Body of pancreas (tissue), 4 donors: ENCODE data around the gene ESF1. TPM values are rescaled to one million over a fixed set of nuclear protein-coding genes. Genes with fewer than 3 reads are reported as not detected.

Experiments
- ATAC-seq: fragments of 150-250 bp; one replicate; pipeline ENCODE4 v1.9.1; 2016
- DNase-seq, 4 donors: peaks; one replicate each; pipeline ENCODE4 v3.0.0-alpha.2; 2019
- H3K27ac ChIP-seq, 4 donors: fragments of 200-600 bp; sonication (generic); 1 replicate in 3 of 4; 2 replicates in 1 of 4; pipeline versions ENCODE4 v1.5.1 to v1.6.1; 2016 to 2019; ENCODE audit warnings: mild to moderate bottlenecking in 1 of 4, mixed read lengths in 1 of 4, moderate library complexity in 1 of 4
- H3K27me3 ChIP-seq, 2 donors: fragments of 200-600 bp; sonication (generic); one replicate each; pipeline ENCODE4 v1.6.0; 2016; ENCODE audit warnings: mild to moderate bottlenecking in 1 of 2
- H3K36me3 ChIP-seq, 2 donors: fragments of 200-600 bp; sonication (generic); replicated peaks in 1 of 2; 2 replicates each; pipeline ENCODE4 v1.5.1; 2016; ENCODE audit warnings: low read depth in 2 of 2; ENCODE audit not compliant: insufficient read depth in 1 of 2
- H3K4me1 ChIP-seq: fragments of 200-600 bp; sonication (generic); one replicate; pipeline ENCODE4 v1.6.0; 2016
- H3K4me3 ChIP-seq, 2 donors: fragments of 200-600 bp; sonication (generic); 1 replicate in 1 of 2; 2 replicates in 1 of 2; pipeline ENCODE4 v1.5.1; 2016 to 2019
- H3K9me3 ChIP-seq, 3 donors: fragments of 200-600 bp; sonication (generic); 1 replicate in 2 of 3; 2 replicates in 1 of 3; pipeline ENCODE4 v1.5.1; 2016
- CTCF ChIP-seq, 7 experiments: fragments of 450-650 bp in 4 of 7; fragments of 200-600 bp in 3 of 7; sonication (generic) in 3 of 7; IDR thresholded peaks; one replicate each; pipeline ENCODE4 v1.5.1; 2016 to 2019; ENCODE audit warnings: antibody characterized with exemption in 7 of 7
- POLR2A ChIP-seq, 3 donors: fragments of 450-650 bp; IDR thresholded peaks; one replicate each; pipeline ENCODE4 v1.6.1; 2016; ENCODE audit warnings: antibody characterized with exemption in 3 of 3, mild to moderate bottlenecking in 2 of 3
- WGBS, 2 donors: methylation state at CpG; one replicate each; pipeline ENCODE4 v1.1.5; 2017; 5-methylcytosine and 5-hydroxymethylcytosine counted together
- intact Hi-C: fragments of 100-400 bp; cut with DNase I; formaldehyde crosslinking; loops from one replicate; pipeline ENCODE4 v1.15.1; 2023
- total RNA-seq, 2 donors: library from RNA; depleted of rRNA; stranded (reverse); fragments of >200 nt; gene quantifications; one replicate each; pipeline ENCODE4 v1.1.0, GENCODE V29; 2016

Gene ESF1
- total RNA-seq, 2 donors from 2014 or later = 12.5 to 16.5 TPM

- Histone ChIP-seq H3K4me3 (no peak overlapping the region), H3K36me3 (no peaks in the 10 kb centered on the region), H3K27ac (no peak overlapping the region), H3K27me3 (no peaks in the 10 kb centered on the region), H3K9me3 (no peaks in the 10 kb centered on the region), H3K4me1 (no peaks in the 10 kb centered on the region)
- no peak for ATAC-seq
- no peak for TF ChIP-seq POLR2A (IDR thresholded peaks at IDR 0.05)
- TF ChIP-seq CTCF (IDR thresholded peaks at IDR 0.05) = no peak
- no peak for DNase-seq
- 80 to 83% methylated on average over 8 of the region's 8 CpGs for WGBS, 2 donors
- intact Hi-C loops = no loop called here
These were observed 90.1 kb downstream of the ESF1 start for GRCh38 chr20:13694420-13695150.

GRCh38 chr20:13692802-13693736, 91.7 kb downstream of the ESF1 start:
- TF ChIP-seq CTCF (IDR thresholded peaks at IDR 0.05) (no peak), POLR2A (IDR thresholded peaks at IDR 0.05) (no peak)
- no peak for ATAC-seq
- WGBS, 2 donors = 68 to 74% methylated on average over 11 of the region's 11 CpGs

GRCh38 chr20:13690943-13691342, 93.8 kb downstream of the ESF1 start:
- no peak for DNase-seq
- 65 to 76% methylated on average over 1 of the region's 1 CpG for WGBS, 2 donors
- Histone ChIP-seq H3K27me3 (no peaks in the 10 kb centered on the region), H3K4me3 (no peak overlapping the region), H3K9me3 (no peaks in the 10 kb centered on the region), H3K4me1 (no peaks in the 10 kb centered on the region), H3K36me3 (no peaks in the 10 kb centered on the region), H3K27ac (no peak overlapping the region)
- ATAC-seq = no peak
- TF ChIP-seq CTCF (IDR thresholded peaks at IDR 0.05) (no peak), POLR2A (IDR thresholded peaks at IDR 0.05) (no peak)
- intact Hi-C loops = no loop called here

More at GRCh38 chr20:13692802-13693736, 91.7 kb downstream of the ESF1 start:
- no peak overlapping the region for H3K27ac ChIP-seq
- H3K4me3 ChIP-seq = no peak overlapping the region
- intact Hi-C loops = no loop called here
- no peak for DNase-seq
- H3K36me3 ChIP-seq = no peaks in the 10 kb centered on the region
- H3K9me3 ChIP-seq = no peaks in the 10 kb centered on the region
- H3K27me3 ChIP-seq = no peaks in the 10 kb centered on the region
- H3K4me1 ChIP-seq = no peaks in the 10 kb centered on the region

- WGBS, 2 donors = 72 to 80% methylated on average over 3 of the region's 3 CpGs
- Histone ChIP-seq H3K27me3 (no peaks in the 10 kb centered on the region), H3K27ac (no peak overlapping the region), H3K36me3 (no peaks in the 10 kb centered on the region), H3K4me3 (no peak overlapping the region), H3K9me3 (no peaks in the 10 kb centered on the region), H3K4me1 (no peaks in the 10 kb centered on the region)
- DNase-seq = no peak
- intact Hi-C loops = no loop called here
- no peak for ATAC-seq
- TF ChIP-seq POLR2A (IDR thresholded peaks at IDR 0.05) (no peak), CTCF (IDR thresholded peaks at IDR 0.05) (no peak)
These were observed 96.9 kb downstream of the ESF1 start for GRCh38 chr20:13687815-13688214.
